BJ (cell line): Measurements from ENCODE around the gene SPPL2B. TPM values are rescaled to one million over a fixed set of nuclear protein-coding genes. Genes with fewer than 3 reads are reported as not detected.
A peak's percentile ranks its signal among the peaks of the same experiment; 100 is the strongest.

Source experiments
- CTCF ChIA-PET: fragments of 350-600 bp; formaldehyde crosslinking; extraction: SDS; loops from one replicate; lab custom pipeline; 2021; ENCODE audit warnings: antibody characterized with exemption, inconsistent platforms; lab: Yijun Ruan, JAX
- POLR2A ChIA-PET: fragments of 300-600 bp; sonication (Branson Sonifier 250); formaldehyde crosslinking; extraction: SDS; loops from one replicate; lab custom pipeline; 2021; ENCODE audit warnings: antibody characterized with exemption; lab: Charles Lee
- DNase-seq: peaks from one replicate; pipeline ENCODE4 v3.0.0-alpha.2; 2011; ENCODE audit warnings: low read depth
- H3K27me3 ChIP-seq: 2 replicates; pipeline ENCODE4 v1.6.0; 2011; ENCODE audit warnings: low read length; ENCODE audit not compliant: control insufficient read depth, insufficient read depth
- H3K36me3 ChIP-seq: 2 replicates; pipeline ENCODE4 v1.5.1; 2011; ENCODE audit warnings: low read length; ENCODE audit not compliant: control insufficient read depth, insufficient read depth
- H3K4me3 ChIP-seq: 2 replicates; pipeline ENCODE4 v1.5.1; 2011; ENCODE audit warnings: low read depth, mild to moderate bottlenecking, control low read depth, low read length
- polyA plus RNA-seq: library from polyadenylated mRNA; depleted of rRNA; stranded (reverse); fragments of >200 nt; gene quantifications from 2 replicates; pipeline ENCODE4 v1.2.3, GENCODE V29; 2011
- TF ChIP-seq, protein P1 (sequence below): IDR thresholded peaks from 2 replicates; pipeline ENCODE4 v1.5.1; 2011; ENCODE audit warnings: low read depth, mild to moderate bottlenecking, control low read depth, inconsistent platforms, low read length, moderate library complexity; ENCODE audit not compliant: insufficient read depth

SPPL2B gene
- polyA plus RNA-seq, 1 experiment: 24.9 TPM

- POLR2A ChIA-PET: no interaction called here
- TF ChIP-seq, protein P1, sequence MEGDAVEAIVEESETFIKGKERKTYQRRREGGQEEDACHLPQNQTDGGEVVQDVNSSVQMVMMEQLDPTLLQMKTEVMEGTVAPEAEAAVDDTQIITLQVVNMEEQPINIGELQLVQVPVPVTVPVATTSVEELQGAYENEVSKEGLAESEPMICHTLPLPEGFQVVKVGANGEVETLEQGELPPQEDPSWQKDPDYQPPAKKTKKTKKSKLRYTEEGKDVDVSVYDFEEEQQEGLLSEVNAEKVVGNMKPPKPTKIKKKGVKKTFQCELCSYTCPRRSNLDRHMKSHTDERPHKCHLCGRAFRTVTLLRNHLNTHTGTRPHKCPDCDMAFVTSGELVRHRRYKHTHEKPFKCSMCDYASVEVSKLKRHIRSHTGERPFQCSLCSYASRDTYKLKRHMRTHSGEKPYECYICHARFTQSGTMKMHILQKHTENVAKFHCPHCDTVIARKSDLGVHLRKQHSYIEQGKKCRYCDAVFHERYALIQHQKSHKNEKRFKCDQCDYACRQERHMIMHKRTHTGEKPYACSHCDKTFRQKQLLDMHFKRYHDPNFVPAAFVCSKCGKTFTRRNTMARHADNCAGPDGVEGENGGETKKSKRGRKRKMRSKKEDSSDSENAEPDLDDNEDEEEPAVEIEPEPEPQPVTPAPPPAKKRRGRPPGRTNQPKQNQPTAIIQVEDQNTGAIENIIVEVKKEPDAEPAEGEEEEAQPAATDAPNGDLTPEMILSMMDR: no peak
- DNase-seq: no peak
- CTCF ChIA-PET: no interaction called here
- Histone ChIP-seq H3K36me3 (no peaks in the 10 kb centered on the region; the same call in 1 of the 2 replicates), H3K4me3 (no peak overlapping the region), H3K27me3 (no peaks in the 10 kb centered on the region)
These were observed 6.7 kb downstream of the SPPL2B start for GRCh38 chr19:2334986-2335846.

- H3K27me3 ChIP-seq: no peaks in the 10 kb centered on the region
- H3K4me3 ChIP-seq: no peak overlapping the region
- ChIA-PET CTCF (no interaction called here), POLR2A (no interaction called here)
- H3K36me3 ChIP-seq: peaks cover 1% of the 10 kb centered on the region
- TF ChIP-seq, protein P1: no peak
- no peak for DNase-seq
These were observed 7.4 kb downstream of the SPPL2B start for GRCh38 chr19:2335848-2336247.

GRCh38 chr19:2336528-2337328 is 8.2 kb downstream of the SPPL2B start:
- peaks cover 6% of the 10 kb centered on the region for H3K36me3 ChIP-seq
- ChIA-PET POLR2A (no interaction called here), CTCF (interaction anchor here (1.1 kb wide), 1 partner anchor 9 kb away, joined by 4 read pairs; the partner anchor contains the start of gene LSM7)
- H3K27me3 ChIP-seq: no peaks in the 10 kb centered on the region
- DNase-seq: no peak
- TF ChIP-seq, protein P1: no peak
- H3K4me3 ChIP-seq: no peak overlapping the region

- TF ChIP-seq, protein P1: peak; percentile 40
- Histone ChIP-seq H3K4me3 (no peak overlapping the region), H3K27me3 (no peaks in the 10 kb centered on the region), H3K36me3 (peaks cover 6% of the 10 kb centered on the region)
- no peak for DNase-seq
- ChIA-PET CTCF (interaction anchor here (0.8 to 1.1 kb wide), 3 partner anchors 9 to 52 kb away, joined by 3 to 4 read pairs (median 3); partner anchors contain the start of gene LSM7), POLR2A (no interaction called here)
These were observed 8.8 kb downstream of the SPPL2B start for GRCh38 chr19:2337329-2337707.
